IPS-15b (cell line): ENCODE data around the gene CXCL10.

Experiments used
- H3K27me3 ChIP-seq: one replicate; pipeline ENCODE4 v1.6.1; 2013; ENCODE audit warnings: low read length; ENCODE audit not compliant: control insufficient read depth, insufficient read depth
- H3K36me3 ChIP-seq: one replicate; pipeline ENCODE4 v1.6.1; 2013; ENCODE audit warnings: low read length; ENCODE audit not compliant: control insufficient read depth, insufficient read depth
- H3K4me1 ChIP-seq: one replicate; pipeline ENCODE4 v1.6.1; 2013; ENCODE audit warnings: mild to moderate bottlenecking, low read length; ENCODE audit not compliant: control insufficient read depth, insufficient read depth
- H3K4me3 ChIP-seq: one replicate; pipeline ENCODE4 v1.5.1; 2013; ENCODE audit warnings: low read depth, low read length
- H3K9ac ChIP-seq: one replicate; pipeline ENCODE4 v1.6.1; 2013; ENCODE audit warnings: low read depth, mild to moderate bottlenecking, low read length
- H3K9me3 ChIP-seq: one replicate; pipeline ENCODE4 v1.6.1; 2013; ENCODE audit warnings: mild to moderate bottlenecking, low read length; ENCODE audit not compliant: control insufficient read depth, insufficient read depth

CXCL10 gene

GRCh38 chr4:76023389-76023788 lies at the start of gene CXCL10:
Gene CXCL10 (minus strand): TSS chr4:76023497. CDS start chr4:76023431, 66 bp downstream.
- Histone ChIP-seq H3K4me1 (no peaks in the 10 kb centered on the region), H3K9ac (no peak within 1 kb of the TSS), H3K27me3 (no peaks in the 10 kb centered on the region), H3K36me3 (no peaks in the 10 kb centered on the region), H3K9me3 (no peaks in the 10 kb centered on the region), H3K4me3 (no peak within 1 kb of the TSS)

- no peaks in the 10 kb centered on the region for H3K9me3 ChIP-seq
- no peak overlapping the region for H3K4me3 ChIP-seq
- peaks cover 12% of the 10 kb centered on the region for H3K4me1 ChIP-seq
- no peaks in the 10 kb centered on the region for H3K36me3 ChIP-seq
- H3K9ac ChIP-seq: peak overlapping the region; percentile 42
- no peaks in the 10 kb centered on the region for H3K27me3 ChIP-seq
Observed at GRCh38 chr4:76072760-76073159, 49.5 kb upstream of the CXCL10 start.

- Histone ChIP-seq H3K27me3 (no peaks in the 10 kb centered on the region), H3K9me3 (no peaks in the 10 kb centered on the region), H3K4me1 (peaks cover 3% of the 10 kb centered on the region), H3K4me3 (no peak overlapping the region), H3K36me3 (no peaks in the 10 kb centered on the region), H3K9ac (no peak overlapping the region)
Observed at GRCh38 chr4:76067652-76068286, 44.5 kb upstream of the CXCL10 start.

GRCh38 chr4:76066546-76066945 lies 43.2 kb upstream of the CXCL10 start:
- Histone ChIP-seq H3K27me3 (no peaks in the 10 kb centered on the region), H3K9me3 (no peaks in the 10 kb centered on the region), H3K36me3 (no peaks in the 10 kb centered on the region), H3K4me1 (no peaks in the 10 kb centered on the region), H3K4me3 (no peak overlapping the region), H3K9ac (no peak overlapping the region)

GRCh38 chr4:76061982-76062381 lies 38.7 kb upstream of the CXCL10 start:
- no peaks in the 10 kb centered on the region for H3K4me1 ChIP-seq
- no peaks in the 10 kb centered on the region for H3K27me3 ChIP-seq
- H3K36me3 ChIP-seq: no peaks in the 10 kb centered on the region
- no peaks in the 10 kb centered on the region for H3K9me3 ChIP-seq
- no peak overlapping the region for H3K9ac ChIP-seq
- H3K4me3 ChIP-seq: no peak overlapping the region

GRCh38 chr4:76061421-76061820 lies 38.1 kb upstream of the CXCL10 start:
- H3K4me3 ChIP-seq: no peak overlapping the region

GRCh38 chr4:76060506-76060905 lies 37.2 kb upstream of the CXCL10 start:
- Histone ChIP-seq H3K9ac (no peak overlapping the region), H3K4me1 (peaks cover 12% of the 10 kb centered on the region)

More at GRCh38 chr4:76061421-76061820, 38.1 kb upstream of the CXCL10 start:
- Histone ChIP-seq H3K4me1 (peaks cover 3% of the 10 kb centered on the region), H3K9ac (no peak overlapping the region), H3K27me3 (no peaks in the 10 kb centered on the region), H3K9me3 (no peaks in the 10 kb centered on the region), H3K36me3 (no peaks in the 10 kb centered on the region)

GRCh38 chr4:76059750-76060149 lies 36.5 kb upstream of the CXCL10 start:
- H3K27me3 ChIP-seq: no peaks in the 10 kb centered on the region
- no peaks in the 10 kb centered on the region for H3K9me3 ChIP-seq
- H3K36me3 ChIP-seq: no peaks in the 10 kb centered on the region
- H3K4me3 ChIP-seq: no peak overlapping the region
- peaks cover 13% of the 10 kb centered on the region for H3K4me1 ChIP-seq
- H3K9ac ChIP-seq: no peak overlapping the region

More at GRCh38 chr4:76060506-76060905, 37.2 kb upstream of the CXCL10 start:
- H3K4me3 ChIP-seq: no peak overlapping the region
- no peaks in the 10 kb centered on the region for H3K36me3 ChIP-seq
- no peaks in the 10 kb centered on the region for H3K9me3 ChIP-seq
- H3K27me3 ChIP-seq: no peaks in the 10 kb centered on the region

- no peaks in the 10 kb centered on the region for H3K27me3 ChIP-seq
- H3K4me1 ChIP-seq: peaks cover 15% of the 10 kb centered on the region
- no peak overlapping the region for H3K4me3 ChIP-seq
- H3K36me3 ChIP-seq: no peaks in the 10 kb centered on the region
- H3K9ac ChIP-seq: no peak overlapping the region
- H3K9me3 ChIP-seq: no peaks in the 10 kb centered on the region
Observed at GRCh38 chr4:76058888-76059426, 35.7 kb upstream of the CXCL10 start.

GRCh38 chr4:76058302-76058701 lies 35.0 kb upstream of the CXCL10 start:
- H3K27me3 ChIP-seq: no peaks in the 10 kb centered on the region
- H3K4me3 ChIP-seq: no peak overlapping the region
- H3K4me1 ChIP-seq: peaks cover 20% of the 10 kb centered on the region
- H3K9me3 ChIP-seq: no peaks in the 10 kb centered on the region
- H3K9ac ChIP-seq: no peak overlapping the region
- H3K36me3 ChIP-seq: no peaks in the 10 kb centered on the region

- Histone ChIP-seq H3K4me3 (no peak overlapping the region), H3K36me3 (no peaks in the 10 kb centered on the region), H3K9ac (no peak overlapping the region)
Observed at GRCh38 chr4:76055421-76055820, 32.1 kb upstream of the CXCL10 start.

GRCh38 chr4:76055016-76055415 lies 31.7 kb upstream of the CXCL10 start:
- no peak overlapping the region for H3K9ac ChIP-seq
- H3K36me3 ChIP-seq: no peaks in the 10 kb centered on the region
- no peaks in the 10 kb centered on the region for H3K27me3 ChIP-seq
- peaks cover 20% of the 10 kb centered on the region for H3K4me1 ChIP-seq
- no peaks in the 10 kb centered on the region for H3K9me3 ChIP-seq
- H3K4me3 ChIP-seq: no peak overlapping the region

More at GRCh38 chr4:76055421-76055820, 32.1 kb upstream of the CXCL10 start:
- H3K9me3 ChIP-seq: no peaks in the 10 kb centered on the region
- peaks cover 20% of the 10 kb centered on the region for H3K4me1 ChIP-seq
- H3K27me3 ChIP-seq: no peaks in the 10 kb centered on the region
